OCI-LY3 (cell line): ENCODE measurements around the gene NRXN3.

Experiments used
- CTCF ChIP-seq: fragments of 200-600, 300-600 bp; sonication (generic); IDR thresholded peaks from 2 replicates; pipeline ENCODE4 v1.5.1; 2014; ENCODE audit warnings: antibody characterized with exemption, low read length, low read depth
- EZH2phosphoT487 ChIP-seq: fragments of 200-600 bp; shearing (Covaris generic); IDR thresholded peaks from 2 replicates; pipeline ENCODE4 v1.6.1; 2018; ENCODE audit warnings: antibody characterized with exemption, mixed run types, low read depth

- no peak for TF ChIP-seq CTCF
- TF ChIP-seq EZH2phosphoT487 = no peak
Measured at GRCh38 chr14:79363291-79363690, 1193.1 kb downstream of the NRXN3 start.
